ENCODE measurements around the gene MANBA.

DNA sequence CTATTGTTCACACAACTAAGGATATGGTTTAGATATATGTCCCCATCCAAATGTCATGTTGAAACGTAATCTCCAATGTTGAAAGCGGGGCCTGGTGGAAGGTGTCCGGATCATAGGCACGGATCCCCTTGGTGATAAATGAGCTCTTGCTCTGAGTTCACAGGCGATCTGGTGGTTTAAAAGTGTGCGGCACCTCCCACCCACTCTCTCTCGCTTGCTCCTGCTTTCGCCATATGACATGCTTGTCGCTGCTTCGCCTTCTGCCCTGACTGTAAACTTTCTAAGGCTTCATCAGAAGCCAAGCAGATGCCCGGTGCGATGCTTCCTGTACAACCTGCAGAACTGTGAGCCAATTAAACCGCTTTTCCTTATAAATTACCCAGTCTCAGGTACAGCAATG is 131.1 kb downstream of the MANBA start:
- TF ChIP-seq POLR2A (IDR thresholded peaks at IDR 0.05; ENCODE audit: low read length) (no peak), GATA1 (IDR thresholded peaks at IDR 0.05; ENCODE audit: low read depth, low read length) (no peak)
